Stimulated activated CD8-positive, alpha-beta memory T cell treated with anti-CD3 and anti-CD28 coated beads, Interleukin-4, amount 100 ng/mL, for 4 hours (primary cell): ENCODE results near the gene PTPRA.

Experiments
- DNase-seq, 2 donors: peaks; one replicate each; pipeline ENCODE4 v3.0.0-alpha.2; 2020; ENCODE audit warnings: low read depth in 2 of 2, low spot score in 1 of 2

PTPRA gene

DNA sequence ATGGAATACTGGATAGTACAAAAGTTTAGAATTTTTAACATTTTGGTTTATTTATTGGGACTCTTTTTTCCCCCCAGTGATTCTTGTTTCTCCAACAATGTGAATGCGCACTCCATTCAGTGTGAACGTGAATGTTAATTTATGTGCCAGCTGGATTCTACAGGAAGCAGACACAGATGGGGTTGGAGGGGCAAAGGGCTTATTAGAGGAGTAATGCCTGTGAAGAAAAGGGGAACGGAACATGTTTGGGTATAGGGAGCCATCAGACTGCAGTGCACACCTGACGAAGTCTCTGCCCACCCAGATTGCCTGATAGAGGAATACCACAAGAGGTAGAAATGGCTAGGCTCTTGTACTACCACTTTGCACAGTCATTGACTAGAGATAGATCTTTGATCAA is 48.2 kb downstream of the PTPRA start:
- no peak for DNase-seq

DNA sequence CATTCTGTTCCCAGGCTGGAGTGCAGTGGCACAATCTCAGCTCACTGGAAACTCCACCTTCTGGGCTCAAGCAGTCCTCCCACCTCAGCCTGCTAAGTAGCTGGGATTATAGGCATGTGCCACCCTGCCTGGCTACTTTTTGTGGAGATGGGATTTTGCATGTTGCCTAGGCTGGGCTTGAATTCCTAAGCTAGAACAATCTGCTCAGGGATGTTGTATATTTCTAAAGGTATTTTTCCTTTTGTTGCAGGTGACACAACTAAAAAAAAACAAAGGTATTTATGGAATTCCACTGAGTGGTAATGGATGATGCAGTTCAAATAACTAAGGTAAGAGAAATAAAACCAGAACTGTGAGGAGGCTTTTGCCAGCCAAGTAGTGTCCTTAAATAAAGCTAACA is 49.7 kb downstream of the PTPRA start:
- DNase-seq, result no peak

DNA sequence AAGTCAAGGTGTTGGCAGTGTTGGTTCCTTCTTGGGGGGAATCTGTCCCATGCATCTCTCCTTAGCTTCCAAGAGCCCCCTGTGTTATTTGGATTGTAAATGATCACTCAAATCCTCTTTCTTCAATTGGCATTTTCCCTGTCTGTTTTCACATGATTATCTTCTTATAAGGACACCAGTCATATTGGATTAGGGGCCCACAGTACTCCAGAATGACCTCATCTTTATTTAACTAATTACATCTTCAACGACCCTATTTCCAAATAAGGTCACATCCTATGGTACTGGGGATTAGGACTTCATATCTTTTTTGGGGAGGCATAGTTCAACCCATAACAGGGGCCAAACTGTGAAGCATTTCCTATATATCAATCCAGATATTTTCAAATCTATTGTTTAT is 57.3 kb downstream of the PTPRA start:
- DNase-seq, result no peak

DNA sequence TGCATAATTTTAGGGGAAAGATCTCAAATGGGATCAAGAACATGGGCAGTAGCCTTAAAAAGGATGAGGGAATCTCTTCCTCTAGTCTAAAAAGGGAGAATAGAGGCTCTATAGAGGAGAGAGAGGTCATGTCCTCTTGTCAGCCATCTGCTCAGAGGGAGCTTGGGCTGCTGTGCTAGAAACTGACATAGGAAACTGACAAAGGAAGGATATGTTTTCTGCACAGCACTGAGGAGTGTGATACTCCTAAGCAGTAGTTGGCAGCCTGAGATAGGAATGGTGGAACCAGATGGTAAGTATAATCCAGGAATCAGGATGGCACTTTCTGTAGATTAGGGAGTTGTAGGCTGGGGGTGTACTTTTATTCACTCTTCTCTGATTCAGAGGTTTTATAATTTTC is 59.2 kb downstream of the PTPRA start:
- no peak for DNase-seq

DNA sequence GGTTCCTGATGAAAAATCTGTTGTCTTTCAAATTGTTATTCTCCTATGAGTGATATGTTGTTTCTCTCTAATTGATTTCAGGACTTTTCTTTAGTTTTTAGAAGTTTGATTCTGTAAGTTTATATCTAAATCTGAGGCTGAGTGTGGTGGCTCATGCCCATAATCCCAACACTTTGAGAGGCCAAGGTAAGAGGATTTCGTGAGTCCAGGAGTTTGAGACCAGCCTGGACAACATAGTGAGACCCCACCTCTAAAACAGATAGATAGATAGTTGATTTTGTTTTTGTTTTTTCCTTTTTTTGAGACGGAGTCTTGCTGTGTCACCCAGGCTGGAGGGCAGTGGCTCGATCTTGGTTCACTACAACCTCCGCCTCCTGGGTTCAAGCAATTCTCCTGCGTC is 64.6 kb downstream of the PTPRA start:
- DNase-seq, result no peak

DNA sequence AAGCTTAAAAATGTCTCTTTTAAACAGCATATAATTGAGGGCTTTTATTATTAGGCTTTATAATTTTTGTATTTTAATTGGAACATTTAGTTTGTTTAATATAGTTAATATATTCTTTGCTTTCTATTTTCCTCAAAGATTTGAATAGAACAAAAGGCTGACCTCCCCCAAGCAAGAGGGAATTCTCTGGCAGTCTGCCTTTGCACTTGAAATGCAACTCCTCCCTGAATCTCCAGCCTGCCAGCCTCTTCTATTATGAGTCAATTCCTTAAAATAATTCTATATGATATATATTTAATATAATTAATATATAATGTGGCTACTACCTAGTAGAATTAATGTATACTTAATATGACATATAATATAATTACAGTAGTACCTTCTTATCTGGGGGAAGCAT is 69.2 kb downstream of the PTPRA start:
- DNase-seq, result no peak

DNA sequence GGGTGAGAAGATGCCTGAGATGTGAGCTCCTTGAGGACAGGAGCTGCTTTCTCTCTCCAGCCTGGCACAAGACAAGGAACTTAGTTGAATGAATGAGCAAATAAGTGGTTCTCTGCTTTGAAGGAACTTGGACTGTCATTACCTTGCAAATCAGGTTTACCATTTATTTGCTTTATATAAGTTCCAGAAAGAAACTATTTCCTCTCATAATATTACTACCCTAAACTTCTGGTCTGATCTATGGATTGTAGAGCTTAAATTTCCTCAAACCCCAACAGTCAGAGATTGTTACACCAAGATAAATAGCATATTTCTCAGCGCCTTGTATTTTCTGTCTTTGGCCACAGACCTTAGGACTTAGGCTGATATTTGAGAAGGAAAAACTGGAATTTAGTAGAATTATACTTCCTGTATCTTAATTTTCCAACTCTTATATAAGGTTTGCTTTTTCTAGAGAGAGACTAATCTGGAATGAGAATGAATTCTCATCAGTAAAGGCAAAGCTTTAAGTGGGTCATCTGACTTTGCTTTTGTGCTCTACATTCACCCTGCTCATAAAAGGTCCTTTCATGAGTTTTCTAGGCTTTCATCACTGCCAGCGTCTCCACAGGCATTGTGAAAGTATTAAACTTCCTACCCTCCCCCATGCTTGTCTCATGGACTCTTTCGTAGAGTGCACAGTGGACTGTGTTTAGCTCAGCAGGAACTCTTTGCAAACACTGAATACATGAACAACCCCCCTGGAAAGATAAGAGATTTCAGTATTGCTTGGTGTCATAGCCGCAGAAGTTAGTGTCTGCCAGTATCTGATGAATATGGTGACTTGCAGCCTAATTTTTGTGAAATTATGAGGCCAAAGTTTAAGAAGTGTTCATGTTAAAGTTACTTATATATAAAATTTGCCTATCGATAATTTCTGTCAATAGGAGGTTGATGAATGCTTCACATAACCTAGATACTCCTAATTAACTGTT is 74.0 kb downstream of the PTPRA start:
- no peak for DNase-seq

DNA sequence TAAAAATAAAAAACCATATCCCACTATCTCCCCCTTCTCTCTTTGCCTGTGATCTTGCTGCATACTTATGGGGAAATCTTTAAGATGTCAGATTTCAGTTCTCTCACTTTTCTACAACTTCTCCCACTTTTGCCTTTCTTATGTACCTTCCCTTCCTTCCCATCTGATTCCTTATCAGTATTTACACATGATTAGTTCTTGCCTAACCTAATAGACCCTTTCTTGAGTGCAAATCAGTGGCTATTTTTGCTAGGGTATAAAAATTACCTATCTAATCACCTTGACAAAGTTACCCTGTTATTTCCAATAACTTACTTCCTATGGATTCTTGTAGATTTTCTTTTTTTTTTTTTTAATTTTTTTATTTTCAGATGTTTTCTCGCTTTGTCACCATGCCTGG is 75.7 kb downstream of the PTPRA start:
- no peak for DNase-seq

DNA sequence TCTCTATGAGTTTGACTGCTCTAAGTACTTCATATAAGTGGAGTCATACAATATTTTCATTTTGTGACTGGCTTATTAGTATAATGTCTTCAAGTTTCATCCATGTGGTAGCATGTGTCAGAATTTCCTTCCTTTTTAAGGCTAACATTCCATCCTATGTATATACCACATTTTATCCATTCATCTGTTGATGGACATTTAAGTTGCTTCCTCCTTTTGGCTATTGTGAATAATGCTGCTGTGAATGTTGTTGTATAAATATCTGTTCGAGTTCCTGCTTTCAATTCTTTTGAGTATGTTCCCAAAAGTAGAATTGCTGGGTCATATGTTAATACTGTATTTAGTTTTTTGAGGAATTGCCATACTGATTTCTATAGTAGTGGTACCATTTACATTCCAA is 79.5 kb downstream of the PTPRA start:
- DNase-seq, result no peak

DNA sequence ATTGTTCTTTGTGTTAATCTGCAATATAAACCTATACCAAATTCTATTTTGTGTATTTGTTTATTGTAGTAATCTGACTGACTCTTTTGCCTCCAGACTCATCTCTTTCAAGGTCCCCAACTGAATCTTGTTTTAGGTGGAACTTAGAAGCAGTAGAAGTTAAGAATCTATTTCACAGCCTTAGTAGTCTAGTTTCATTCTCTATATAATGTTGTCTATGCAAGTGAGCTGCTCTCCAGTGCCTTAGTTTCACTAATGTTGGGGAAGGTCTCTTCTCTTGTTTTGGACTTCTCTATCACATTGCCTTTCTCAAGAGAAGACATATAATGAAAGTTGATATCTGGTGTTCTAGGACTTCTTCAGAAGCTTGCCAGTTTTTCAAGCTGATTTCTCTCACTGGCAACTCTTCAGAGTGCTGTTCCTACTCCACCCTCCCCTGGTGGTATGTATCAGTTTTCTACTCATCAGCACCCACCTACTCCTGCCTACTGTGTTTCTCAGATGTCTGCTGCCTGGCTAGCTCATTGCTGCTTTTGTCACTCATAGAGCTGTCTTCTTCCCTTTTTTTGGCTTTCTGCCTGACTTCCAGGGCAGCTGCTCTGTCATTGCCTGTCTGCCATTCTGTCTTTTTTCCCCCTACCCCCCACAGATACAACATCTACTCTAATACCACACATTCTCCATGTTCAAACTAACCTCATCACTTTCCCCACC is 82.1 kb downstream of the PTPRA start:
- no peak for DNase-seq

DNA sequence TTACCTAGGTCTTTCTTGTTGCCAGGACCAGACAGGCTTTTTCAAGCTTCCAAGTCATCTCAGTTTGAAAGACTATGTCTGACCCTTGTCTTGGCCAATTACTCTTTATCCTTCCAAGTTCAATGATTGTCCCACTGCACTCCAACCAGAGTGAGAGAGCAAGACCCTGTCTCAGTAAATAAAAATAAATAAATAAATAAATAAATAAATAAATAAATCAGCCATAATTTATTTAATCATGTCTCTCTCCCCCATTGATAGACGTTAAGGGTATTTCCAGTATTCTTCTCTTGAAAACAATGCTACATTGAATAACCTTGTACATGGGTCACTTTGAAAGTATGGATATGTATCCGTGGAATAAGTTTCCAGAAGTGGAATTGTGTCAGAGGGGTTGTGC is 83.2 kb downstream of the PTPRA start:
- no peak for DNase-seq

DNA sequence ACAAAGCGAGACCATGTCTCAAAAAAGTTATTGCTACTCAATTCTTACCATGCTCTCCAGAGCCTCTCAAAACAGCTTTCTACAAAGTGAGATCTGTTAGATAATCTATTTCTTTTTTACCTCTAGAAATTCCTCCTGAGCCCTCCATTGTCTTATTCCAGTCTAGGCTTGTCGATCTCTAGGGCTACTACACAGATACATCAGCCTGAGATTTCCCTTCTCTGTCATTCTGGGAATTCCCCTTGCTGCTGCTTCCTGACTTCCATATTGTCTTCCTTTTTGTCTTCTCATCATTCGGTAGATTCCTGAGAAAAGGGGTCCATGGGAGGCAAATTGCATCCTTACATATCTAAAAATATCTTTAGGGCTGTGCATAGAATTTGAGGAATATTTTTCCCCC is 94.6 kb downstream of the PTPRA start:
- DNase-seq, result no peak

DNA sequence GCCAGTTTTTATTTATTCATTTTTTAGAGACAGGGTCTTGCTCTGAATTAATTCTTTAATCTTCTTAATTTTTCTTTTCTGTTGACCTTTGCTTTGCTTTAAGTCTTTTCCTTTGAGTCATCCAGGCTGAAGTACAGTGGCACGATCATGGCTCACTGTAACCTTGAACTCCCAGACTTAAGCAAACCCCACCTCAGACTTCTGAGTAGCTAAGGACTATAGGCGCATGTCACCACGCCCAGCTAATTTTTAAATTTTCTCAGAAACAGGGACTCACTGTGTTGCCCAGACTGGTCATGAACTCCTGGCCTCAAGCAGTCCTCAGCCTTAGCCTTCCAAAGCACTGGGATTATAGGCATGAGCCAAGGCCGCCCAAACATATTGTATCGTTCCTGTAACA is 98.8 kb downstream of the PTPRA start:
- no peak for DNase-seq

DNA sequence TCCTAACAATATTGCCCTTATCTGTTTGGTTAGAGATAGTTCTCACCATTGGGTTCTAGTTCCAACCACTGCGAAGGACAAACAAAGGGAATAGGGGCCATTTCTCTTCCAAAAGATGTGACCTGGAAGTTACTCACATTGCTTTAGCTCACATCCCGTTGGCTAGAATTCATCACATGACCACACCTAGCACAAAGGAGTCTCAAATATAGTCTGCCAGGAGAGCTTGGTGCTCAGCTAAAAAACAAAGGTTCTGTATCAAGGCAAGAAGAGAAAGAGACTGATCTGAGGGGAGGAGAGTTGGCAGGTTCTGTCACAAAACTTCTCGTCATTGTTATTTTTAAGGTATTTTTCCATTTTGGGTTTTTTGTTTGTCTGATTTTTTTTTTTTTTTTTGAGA is 100.3 kb downstream of the PTPRA start:
- no peak for DNase-seq

DNA sequence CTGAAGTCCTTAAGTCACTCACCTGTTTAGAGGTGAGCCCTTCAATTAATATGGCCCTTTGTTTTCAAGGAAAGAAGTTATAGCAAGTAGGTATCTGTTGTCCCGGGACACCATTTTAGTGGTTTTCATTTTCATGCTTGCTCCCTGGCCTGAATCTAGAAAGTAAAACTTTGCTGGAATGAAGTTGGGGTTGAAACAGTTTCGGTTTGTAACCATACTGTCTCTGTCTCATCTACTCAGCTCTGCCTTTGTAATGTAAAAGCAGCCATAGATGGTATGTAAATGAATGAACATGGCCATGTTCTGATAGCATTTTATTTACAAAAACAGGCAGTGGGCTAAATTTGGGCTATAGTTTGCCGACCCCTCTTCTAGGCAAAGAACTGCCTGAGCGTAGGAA is 105.2 kb downstream of the PTPRA start:
- no peak for DNase-seq

DNA sequence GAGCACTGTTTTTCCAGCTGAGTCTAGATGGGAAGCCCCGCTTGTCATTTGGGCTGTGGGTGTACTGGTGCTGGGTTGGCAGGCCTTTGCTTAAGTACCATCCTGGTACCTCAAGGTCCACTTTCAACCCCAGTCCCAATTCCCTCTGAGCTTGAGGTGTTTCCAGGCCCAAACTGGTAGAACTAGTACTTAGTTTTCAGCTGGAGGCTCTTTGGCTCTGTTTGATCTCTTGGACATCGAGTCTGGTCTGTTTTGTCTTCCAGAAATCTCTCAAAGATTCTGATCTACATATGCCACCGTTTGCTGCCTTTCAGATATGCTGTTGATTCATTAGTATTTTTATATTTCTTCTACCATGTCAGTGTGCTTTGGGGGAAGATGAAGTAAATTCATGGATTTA is 108.4 kb downstream of the PTPRA start:
- no peak for DNase-seq

DNA sequence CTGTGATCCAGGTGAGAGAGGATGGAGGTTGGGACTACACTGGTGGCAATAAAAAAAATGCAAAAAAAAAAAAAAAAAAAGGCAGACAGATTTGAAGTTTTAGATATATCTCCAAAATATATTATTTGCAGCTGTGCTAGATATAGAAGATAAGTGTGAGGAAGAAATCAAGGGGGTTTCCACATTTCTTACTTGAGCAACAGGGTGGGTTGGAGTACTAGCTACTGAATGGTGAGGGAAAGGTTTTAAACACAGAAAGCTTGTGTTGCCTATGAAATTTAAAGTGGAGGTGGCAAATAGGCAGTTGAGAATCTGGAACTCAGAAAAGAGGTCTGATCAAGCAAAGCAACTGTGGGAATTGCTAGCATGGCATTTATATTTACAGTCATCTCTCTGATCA is 110.2 kb downstream of the PTPRA start:
- DNase-seq, result no peak

DNA sequence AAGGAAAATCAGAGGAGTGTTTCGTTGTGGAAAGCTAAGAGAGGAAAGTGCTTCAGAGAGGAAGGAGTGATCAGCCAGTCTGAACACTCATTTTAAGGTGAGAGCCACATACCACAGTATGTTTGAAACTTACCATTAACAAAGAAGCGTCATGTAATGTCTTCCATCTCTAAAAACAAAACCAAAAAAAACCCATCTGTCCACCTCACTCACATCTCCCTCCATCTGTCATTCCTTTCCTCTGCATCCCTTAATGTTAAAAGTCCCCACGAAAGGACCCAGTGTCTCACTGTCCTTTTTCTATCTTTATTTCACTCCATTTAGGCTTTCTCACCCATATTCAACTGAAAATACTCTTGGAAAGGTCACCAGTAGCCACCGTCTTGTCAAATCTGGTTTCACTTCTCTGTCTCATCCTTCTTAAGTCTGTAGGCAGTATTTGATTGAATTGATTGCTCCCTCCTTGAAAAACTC is 110.8 kb downstream of the PTPRA start:
- DNase-seq, result no peak

DNA sequence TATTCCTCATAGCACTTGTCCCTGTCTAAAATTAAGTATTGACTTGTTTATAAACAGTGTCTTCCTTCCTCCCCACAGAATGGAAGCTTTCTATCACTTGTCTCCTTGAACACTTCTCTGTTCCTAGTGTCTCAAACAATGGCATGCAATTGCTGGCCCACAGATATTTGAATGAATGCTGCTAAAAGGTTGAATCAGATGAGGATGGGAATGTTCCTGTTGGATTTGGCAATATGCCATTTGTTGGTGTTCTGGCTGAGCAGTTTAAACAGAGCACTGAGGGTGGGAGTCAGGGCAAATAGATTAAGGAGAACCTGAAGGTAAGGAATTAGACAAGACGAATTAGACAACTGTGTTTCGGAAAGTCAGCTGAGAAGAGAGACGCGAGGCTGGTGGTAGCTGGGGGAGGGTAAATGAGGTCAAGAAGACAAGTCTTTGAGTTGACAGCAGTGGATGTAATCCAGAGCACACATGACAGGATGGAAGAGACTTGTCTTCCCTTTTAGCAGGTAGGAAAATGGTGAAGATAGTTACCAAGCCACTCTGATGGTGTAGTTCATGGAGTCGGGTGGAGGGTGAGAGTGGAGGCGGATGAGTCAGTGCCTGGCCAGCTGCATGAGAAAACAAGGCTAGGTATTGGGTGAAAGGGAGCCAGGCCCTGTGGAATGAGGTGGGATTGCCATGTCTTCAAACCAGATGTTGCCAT is 111.8 kb downstream of the PTPRA start:
- DNase-seq, result no peak

DNA sequence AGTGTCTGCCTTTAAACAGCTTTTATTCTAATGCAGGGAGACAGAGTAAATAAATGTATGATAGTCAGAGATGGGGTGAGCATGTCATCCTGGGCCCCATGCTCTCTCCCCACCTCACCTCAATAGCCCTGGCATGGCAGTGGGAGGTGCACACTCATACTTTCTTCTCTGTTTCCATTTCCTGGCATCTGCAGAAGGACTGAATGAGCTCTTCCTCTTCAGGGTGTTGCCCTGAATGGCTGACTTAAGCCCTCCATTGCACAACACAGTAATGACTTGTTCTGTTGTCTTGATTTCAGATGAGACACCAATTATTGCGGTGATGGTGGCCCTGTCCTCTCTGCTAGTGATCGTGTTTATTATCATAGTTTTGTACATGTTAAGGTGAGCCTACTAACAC is 113.2 kb downstream of the PTPRA start:
- no peak for DNase-seq

DNA sequence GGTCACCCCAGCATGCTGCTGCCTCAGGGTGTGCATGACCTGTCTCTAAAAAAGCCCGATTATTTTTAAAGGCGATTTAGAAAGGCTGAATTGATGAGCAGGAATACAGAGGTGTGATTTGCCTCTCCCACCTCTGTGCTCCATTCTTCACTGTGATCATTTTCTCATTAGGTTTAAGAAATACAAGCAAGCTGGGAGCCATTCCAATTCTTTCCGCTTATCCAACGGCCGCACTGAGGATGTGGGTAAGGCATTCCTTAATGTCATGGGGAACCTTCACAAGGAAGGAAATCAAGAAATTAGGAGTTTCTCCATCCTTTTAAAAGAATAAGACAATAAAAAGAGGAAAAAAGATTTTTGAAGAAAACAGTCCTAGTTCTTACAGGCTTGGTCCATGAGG is 114.6 kb downstream of the PTPRA start:
- no peak for DNase-seq

DNA sequence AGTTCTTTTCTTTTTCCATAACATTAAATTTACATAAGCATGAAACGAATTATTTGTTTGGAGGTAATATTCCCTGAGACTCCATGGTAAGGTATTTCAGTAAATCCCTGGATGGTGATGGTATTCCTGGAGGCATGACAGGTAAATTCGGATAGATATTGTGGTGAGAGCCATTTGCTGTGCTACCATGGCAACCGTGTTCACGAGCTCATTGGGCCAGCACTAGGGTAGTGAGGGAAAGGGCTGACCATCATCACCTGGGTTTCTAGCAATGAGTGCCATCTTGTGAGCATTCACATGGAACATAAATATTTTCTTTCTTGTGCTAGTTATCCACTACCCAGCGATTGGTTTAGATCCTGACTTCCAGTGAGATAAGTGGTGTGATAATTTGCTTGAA is 118.3 kb downstream of the PTPRA start:
- DNase-seq, result no peak
